Putamen (tissue), 1 donor: ENCODE data around the gene PTPN14.

ENCODE experiments used
- DNase-seq: peaks from one replicate; pipeline ENCODE4 v3.0.0-alpha.2; 2016; ENCODE audit warnings: low spot score

PTPN14 gene

GRCh38 chr1:214303141-214303930 lies 248.1 kb downstream of the PTPN14 start:
- peak; percentile 42 for DNase-seq

- DNase-seq = no peak
These were observed 249.9 kb downstream of the PTPN14 start for GRCh38 chr1:214301526-214301925.

GRCh38 chr1:214300149-214300780 lies 251.1 kb downstream of the PTPN14 start:
- DNase-seq = no peak
